ENCODE measurements around the gene BICRAL.

Gene BICRAL

DNA sequence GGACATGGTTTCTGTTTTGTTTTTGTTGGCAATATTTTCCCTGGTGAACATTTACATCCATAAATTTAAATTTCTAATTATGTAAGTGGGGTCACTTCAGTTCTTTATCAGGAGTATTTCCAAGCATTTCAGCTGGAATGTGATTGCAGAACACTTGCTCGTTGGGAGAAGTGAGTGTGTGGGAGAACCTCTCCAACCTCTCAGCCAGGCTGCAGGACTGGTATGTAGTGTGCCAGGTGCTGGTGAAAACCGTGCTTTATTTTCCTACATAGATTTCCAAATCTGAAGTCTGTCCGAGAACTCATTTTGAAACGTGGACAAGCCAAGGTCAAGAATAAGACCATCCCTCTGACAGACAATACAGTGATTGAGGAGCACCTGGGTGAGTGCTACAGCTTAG, 103.8 kb downstream of the BICRAL start:
- TF ChIP-seq GATA3 (IDR thresholded peaks at IDR 0.05; ENCODE audit: low read depth, low read length) (no peak), GATA2 (IDR thresholded peaks at IDR 0.05; ENCODE audit: low read depth, low read length) (no peak)

GRCh38 chr6:42889815-42890214, 108.0 kb downstream of the BICRAL start:
- TF ChIP-seq GATA3 (IDR thresholded peaks at IDR 0.05; ENCODE audit: low read depth, low read length) (no peak), GATA2 (IDR thresholded peaks at IDR 0.05; ENCODE audit: low read depth, low read length) (no peak)

GRCh38 chr6:42890311-42891198, 108.7 kb downstream of the BICRAL start:
- TF ChIP-seq GATA3 (IDR thresholded peaks at IDR 0.05; ENCODE audit: low read depth, low read length) (no peak), GATA2 (IDR thresholded peaks at IDR 0.05; ENCODE audit: low read depth, low read length) (no peak)

- no peak for TF ChIP-seq GATA2 (IDR thresholded peaks at IDR 0.05; ENCODE audit: low read depth, low read length)
- TF ChIP-seq GATA3 (IDR thresholded peaks at IDR 0.05; ENCODE audit: low read depth, low read length): no peak
Observed at GRCh38 chr6:42891199-42891722, 109.4 kb downstream of the BICRAL start.

DNA sequence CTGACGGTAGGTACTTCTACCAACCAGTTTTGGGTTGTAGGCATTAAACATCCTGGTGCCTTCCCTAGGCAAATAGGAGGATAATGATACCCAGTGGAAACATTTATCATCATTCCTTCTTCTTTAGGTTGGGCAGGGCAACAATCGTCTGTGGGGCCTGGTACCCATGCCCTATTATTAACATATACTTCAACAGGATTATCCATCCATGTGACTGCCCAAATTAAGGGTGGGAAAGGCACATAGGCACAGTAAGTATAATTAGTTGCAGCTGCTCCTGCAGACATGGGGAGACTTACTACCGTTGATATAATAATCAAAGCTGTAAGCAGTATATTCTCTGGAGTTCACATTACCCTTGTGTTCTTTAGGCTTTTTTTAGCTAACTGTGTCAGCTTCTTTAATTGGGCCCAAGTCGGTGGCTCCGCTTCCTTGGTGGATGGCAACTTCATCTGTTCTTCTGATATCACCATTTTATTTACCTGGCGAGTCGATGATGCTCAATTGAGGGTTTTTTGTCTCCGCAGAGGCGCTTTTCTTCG, 114.4 kb downstream of the BICRAL start:
- TF ChIP-seq GATA3 (IDR thresholded peaks at IDR 0.05; ENCODE audit: low read depth, low read length) (no peak), GATA2 (IDR thresholded peaks at IDR 0.05; ENCODE audit: low read depth, low read length) (no peak)

DNA sequence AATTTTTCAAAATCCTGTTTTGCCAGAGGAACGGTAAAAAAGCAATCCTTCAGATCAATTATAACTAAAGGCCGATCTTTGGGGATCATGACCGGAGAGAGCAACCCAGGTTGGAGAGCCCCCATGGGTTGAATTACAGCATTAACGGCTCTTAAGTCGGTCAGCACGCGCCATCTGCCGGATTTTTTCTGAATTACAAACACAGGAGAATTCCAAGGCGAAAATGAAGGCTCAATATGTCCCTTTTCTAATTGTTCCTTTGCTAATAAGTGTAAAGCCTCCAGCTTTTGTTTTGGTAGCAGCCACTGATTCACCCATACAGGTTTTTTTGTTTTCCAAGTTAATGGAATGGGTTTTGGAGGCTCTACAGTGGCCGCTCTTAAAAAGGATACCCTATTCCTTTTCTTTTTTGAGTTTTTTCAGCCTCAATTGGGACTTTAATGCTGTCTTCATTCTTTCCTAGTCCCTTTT, 117.1 kb downstream of the BICRAL start:
- no peak for TF ChIP-seq GATA3 (IDR thresholded peaks at IDR 0.05; ENCODE audit: low read depth, low read length)
- no peak for TF ChIP-seq GATA2 (IDR thresholded peaks at IDR 0.05; ENCODE audit: low read depth, low read length)

DNA sequence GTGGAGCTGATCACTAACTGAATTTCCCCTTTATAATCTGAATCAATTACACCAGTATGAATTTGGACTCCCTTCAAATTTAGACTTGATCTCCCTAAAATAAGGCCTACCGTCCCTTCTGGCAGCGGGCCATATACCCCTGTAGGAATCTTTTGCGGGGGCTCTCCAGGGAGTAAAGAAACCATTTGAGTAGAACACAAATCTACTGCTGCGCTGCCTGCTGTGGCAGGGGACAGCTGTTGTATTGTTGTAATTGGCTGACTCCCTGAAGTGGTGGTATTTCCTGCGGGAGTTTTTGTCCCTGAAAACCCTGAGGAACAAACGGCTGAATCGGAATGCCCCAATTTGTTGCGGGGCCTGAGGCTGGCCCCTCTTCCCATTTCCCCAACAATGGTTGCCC, 118.0 kb downstream of the BICRAL start:
- TF ChIP-seq GATA3 (IDR thresholded peaks at IDR 0.05; ENCODE audit: low read depth, low read length) (no peak), GATA2 (IDR thresholded peaks at IDR 0.05; ENCODE audit: low read depth, low read length) (no peak)

DNA sequence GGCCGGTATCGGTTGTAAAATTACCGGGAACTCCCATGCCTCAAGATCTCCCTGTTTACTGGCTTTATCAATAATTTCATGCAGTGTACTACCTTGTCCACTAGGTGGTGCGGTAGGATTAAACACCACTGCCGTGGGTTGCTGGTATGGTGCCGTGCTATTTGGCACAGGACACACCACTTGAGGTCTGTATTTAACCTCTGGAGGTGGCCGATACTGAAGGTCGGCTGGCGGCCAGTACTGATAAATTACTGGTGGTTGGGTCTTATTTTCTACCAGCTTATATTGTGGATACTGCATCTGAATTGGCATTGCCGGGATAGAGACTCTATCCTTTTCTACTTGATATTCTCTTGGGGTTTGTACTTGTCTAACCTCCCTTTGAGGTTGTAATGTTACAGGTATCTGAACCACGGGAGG, 119.7 kb downstream of the BICRAL start:
- TF ChIP-seq GATA3 (IDR thresholded peaks at IDR 0.05; ENCODE audit: low read depth, low read length): no peak

- TF ChIP-seq GATA2 (IDR thresholded peaks at IDR 0.05; ENCODE audit: low read depth, low read length) (no peak), GATA3 (IDR thresholded peaks at IDR 0.05; ENCODE audit: low read depth, low read length) (no peak)
Observed at GRCh38 chr6:42904467-42904866, 122.6 kb downstream of the BICRAL start.

- TF ChIP-seq GATA2 (IDR thresholded peaks at IDR 0.05; ENCODE audit: low read depth, low read length) (no peak), GATA3 (IDR thresholded peaks at IDR 0.05; ENCODE audit: low read depth, low read length) (no peak)
Observed at GRCh38 chr6:42907336-42907735, 125.5 kb downstream of the BICRAL start.

DNA sequence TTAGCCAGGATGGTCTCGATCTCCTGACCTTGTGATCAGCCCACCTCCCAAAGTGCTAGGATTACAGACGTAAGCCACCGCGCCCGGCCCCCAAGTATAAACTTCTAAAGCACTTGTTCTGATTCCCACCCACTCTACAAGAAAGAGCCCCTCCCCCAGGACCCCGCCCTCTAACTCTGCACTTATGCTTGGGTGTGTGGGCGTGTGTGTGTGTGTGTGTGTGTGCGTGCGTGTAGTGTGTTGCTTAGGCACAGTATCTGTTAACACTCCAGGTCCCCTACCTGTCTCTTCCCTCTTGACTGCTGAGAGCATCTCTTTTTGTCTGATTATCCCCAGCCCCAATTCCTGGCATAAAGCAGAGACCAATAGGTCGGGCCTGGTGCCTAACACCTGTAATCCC, 128.0 kb downstream of the BICRAL start:
- TF ChIP-seq GATA3 (IDR thresholded peaks at IDR 0.05; ENCODE audit: low read depth, low read length) (no peak), GATA2 (IDR thresholded peaks at IDR 0.05; ENCODE audit: low read depth, low read length) (no peak)

DNA sequence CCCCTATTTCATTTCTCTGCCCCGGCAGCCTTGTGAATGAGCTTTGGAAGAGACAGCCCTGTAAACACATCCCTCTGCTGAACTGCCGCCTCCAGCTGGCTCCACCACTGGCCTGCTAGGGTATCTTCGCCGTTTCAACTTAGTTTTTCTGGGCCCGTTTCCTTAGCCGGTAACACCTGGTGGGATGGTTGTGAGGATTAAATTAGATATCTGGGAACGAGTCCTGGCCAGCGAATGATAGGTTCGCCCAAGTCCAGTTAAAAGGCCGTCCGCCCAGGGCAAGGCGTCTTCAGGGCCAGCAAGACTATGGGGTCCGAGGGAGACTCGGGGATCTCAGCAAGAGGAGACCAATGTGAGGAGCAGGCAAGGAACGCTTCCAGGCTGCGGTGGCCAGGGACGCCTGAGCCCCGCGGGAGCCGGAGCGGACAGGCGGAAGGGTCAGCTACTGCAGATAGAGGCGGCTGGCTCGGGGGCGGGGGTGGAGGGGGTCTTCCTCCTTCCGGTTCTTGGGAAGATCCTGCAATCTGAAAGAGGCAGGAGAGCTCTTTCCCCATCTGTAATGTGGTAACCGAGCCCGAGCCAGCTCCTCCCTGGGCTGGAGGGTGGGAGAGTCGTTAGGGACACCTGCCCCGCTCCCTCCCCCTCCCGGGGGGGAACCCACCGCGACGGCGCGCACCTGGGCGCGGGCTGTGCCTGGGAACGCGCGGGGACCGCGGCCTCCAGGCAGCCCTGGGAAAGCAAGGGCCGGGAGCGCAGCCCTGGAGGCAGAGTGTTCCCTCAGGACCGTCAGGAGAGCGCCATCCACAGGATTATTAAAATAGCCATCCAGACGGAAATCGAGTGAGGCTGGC, 129.5 kb downstream of the BICRAL start:
- no peak for TF ChIP-seq GATA3 (IDR thresholded peaks at IDR 0.05; ENCODE audit: low read depth, low read length)
- no peak for TF ChIP-seq GATA2 (IDR thresholded peaks at IDR 0.05; ENCODE audit: low read depth, low read length)

DNA sequence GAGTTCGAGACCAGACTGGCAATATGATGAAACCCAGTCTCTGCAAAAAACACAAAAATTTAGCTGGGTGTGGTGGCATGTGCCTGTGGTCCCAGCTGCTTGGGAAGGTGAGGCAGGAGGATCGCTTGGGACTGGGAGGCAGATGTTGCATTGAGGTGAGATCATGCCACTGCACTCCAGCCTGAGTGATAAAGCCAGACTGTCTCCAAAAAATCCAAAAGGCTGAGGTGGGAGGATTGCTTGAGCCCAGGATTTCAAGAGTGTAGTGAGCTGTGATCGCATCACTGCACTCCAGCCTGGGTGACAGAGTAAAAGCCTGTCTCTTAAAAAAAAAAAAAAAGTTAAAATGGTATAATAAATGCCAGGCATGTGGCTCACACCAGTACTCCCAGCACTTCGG, 132.7 kb downstream of the BICRAL start:
- TF ChIP-seq GATA3 (IDR thresholded peaks at IDR 0.05; ENCODE audit: low read depth, low read length): no peak
- no peak for TF ChIP-seq GATA2 (IDR thresholded peaks at IDR 0.05; ENCODE audit: low read depth, low read length)

GRCh38 chr6:42915732-42916131, 133.9 kb downstream of the BICRAL start, which contains the start of gene PTCRA:
PTCRA (plus strand) TSS chr6:42916053; CDS start chr6:42916070, 17 bp downstream.
- TF ChIP-seq GATA3 (IDR thresholded peaks at IDR 0.05; ENCODE audit: low read depth, low read length): no peak
- TF ChIP-seq GATA2 (IDR thresholded peaks at IDR 0.05; ENCODE audit: low read depth, low read length): no peak

Measured in SH-SY5Y (cell line).